Effector CD8-positive, alpha-beta T cell (primary cell): ENCODE measurements around the gene HPF1.
"Not testable (repeated sequence)": the region's sequence is repeated elsewhere in the genome, so short reads cannot be mapped to it uniquely, and the experiment has no call there.

ENCODE experiments used
- DNase-seq: peaks from one replicate; lab custom pipeline; 2025; lab: John Stamatoyannopoulos, UW

HPF1 gene

GRCh38 chr4:169738604-169739003 is 19.1 kb downstream of the HPF1 start:
- not testable (repeated sequence) for DNase-seq

DNA sequence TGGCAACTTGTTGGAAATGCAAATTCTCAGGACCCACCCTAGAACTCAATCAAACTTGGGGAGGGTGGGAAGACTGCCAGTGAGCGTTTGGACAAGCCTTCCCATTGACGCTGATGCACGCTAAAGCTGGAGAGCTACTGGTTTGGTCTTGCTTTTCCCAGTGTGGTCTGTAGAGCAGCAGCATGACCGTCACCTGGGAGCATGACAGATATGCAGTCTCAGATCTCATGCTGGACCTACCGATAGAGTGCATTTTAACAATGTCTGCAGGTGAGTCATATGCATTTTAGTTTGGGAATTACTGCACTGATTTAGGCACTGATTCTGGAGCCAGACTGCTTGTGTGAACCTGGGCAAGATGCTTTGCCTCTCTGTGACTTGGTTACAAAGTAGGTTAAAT is 27.2 kb downstream of the HPF1 start:
- DNase-seq = no peak

DNA sequence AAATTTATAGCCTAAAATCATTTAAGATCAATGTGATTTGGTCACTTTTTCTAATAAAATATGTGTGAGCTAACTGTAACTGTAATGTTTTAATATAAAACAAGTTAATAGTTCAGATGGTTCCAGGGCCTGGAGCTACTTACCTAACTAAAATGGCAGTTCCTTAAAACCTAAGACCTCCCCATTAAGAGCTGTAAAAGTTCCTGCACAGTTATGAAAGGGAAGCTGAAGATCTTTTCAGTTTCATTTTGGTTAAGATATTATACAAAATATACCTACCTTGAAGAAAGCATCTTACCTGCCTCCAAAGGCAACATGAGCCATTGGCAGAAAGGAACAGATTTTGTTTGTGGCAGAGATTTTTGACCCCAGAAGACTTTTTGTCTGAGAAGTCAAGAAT is 30.1 kb downstream of the HPF1 start:
- no peak for DNase-seq

GRCh38 chr4:169724260-169724659 is 33.5 kb downstream of the HPF1 start:
- DNase-seq = no peak

GRCh38 chr4:169723207-169723965 is 34.4 kb downstream of the HPF1 start:
- no peak for DNase-seq

DNA sequence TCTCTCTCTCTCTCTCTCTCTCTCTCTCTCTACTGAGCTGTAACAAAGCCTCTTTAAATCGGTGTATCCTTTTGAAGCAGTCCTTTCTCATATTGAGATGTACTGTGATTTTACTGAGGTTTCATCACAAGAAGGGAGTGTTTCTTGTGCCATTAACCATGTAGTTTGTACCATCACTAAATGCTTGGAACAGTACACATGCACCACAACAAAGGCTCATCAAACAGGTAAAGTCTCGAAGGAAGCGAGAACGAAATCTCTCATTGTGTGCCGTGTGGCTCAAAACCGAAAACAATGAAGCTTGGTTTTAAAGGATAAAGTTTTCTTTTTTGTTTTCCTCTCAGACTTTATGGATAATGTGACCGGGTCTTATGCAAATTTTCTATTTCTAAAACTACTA is 37.2 kb downstream of the HPF1 start:
- no peak for DNase-seq

DNA sequence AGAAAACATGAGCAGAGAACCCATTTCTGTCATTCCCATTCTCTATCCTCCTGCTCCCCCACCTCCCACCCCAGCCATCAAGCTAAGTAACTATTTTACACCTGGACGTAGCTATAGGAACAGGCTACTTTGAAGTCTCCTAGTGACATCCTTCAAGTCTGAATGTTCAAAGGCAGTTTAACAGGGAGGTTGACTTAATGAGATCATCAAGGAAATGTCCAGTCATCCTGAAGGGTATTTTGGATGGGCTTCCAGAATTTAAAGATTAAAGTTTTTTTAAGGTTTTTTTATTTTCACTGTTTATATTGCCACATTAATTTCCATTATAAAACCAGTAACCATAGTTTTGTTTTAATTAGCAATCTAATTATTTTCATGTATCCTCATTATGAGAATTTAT is 41.1 kb downstream of the HPF1 start:
- no peak for DNase-seq

- DNase-seq = no peak
Measured at GRCh38 chr4:169715826-169716225, 41.9 kb downstream of the HPF1 start.

- no peak for DNase-seq
Measured at GRCh38 chr4:169707958-169708643, 49.6 kb downstream of the HPF1 start.

DNA sequence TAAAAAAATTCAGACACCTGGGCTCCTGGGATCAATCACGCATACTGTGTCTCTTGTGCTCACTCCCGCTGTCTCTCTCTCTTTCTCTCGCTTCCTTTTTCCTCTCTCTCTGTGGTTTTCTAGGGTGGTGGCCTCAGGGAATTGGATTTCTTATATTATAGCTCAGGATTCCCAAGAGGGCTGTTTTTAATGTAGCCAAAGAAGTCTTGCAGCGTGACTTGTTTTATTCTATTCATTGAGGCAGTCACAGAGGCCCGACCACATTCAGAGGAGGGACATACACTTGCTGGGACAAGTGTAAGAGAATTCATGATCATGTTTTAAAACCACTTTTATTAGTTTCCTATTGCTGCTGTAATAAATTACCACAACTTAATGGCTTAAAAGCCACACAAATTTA is 59.4 kb downstream of the HPF1 start:
- DNase-seq = no peak

DNA sequence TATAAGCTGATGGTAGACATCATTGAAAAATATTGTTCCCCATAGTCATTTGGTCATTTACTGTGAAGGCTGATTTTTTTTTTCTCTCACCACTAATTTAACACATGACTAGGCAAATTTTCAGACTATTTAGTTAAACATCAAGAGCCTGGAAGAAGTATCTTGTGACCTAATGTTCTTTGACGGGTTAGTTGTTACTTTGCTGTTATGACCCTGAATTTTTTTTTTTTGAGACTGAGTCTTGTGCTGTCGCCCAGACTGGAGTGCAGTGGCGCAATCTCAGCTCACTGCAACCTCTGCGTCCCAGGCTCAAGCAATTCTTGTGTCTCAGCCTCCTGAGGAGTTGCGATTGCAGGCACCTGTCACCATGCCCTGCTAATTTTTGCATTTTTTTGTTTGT is 67.0 kb downstream of the HPF1 start:
- DNase-seq = no peak

- DNase-seq = no peak
Measured at GRCh38 chr4:169689681-169690080, 68.1 kb downstream of the HPF1 start.

DNA sequence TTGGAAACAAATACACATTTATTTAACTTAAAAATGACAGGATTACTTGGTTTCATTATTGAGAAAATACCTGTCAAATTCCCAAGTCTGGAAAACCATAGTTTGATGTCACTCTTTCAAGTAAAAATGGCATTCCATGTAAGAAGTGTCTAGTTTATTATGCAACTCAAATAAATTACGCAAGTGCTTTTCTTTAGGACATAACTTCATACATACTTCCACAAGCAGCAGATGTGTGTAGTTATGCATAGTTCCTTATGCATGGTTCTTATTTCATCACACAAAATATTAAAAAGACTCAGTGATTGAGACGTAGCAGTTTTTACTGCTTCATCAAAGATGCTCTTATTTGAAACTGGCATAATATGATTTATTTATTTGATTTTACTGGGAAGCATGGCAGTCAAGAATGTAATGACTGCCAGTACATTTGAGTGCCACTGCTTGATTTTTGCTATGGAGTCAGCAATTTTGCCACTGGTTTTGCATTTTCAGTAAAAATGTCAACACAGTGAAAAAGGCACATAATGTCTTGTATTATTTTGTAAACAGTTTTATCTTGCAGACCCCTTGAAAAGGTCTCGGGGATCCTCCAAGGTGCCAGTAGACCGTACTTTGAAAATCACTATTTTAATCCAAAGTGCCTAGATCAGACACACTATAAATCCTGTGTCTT is 75.2 kb downstream of the HPF1 start:
- no peak for DNase-seq
